ENCODE results near the gene THEM4.

THEM4 gene

GRCh38 chr1:151825751-151826660, 83.3 kb downstream of the THEM4 start:
- H3K36me3 ChIP-seq (ENCODE audit: insufficient read depth, low read length) = no peaks in the 10 kb centered on the region
- H3K9ac ChIP-seq (ENCODE audit: low read depth, low read length) = no peak overlapping the region
- H3K4me1 ChIP-seq (ENCODE audit: insufficient read depth, low read length) = peaks cover 41% of the 10 kb centered on the region
- no peaks in the 10 kb centered on the region for H3K9me3 ChIP-seq (ENCODE audit: control insufficient read depth, insufficient read depth, low read length)

- Histone ChIP-seq H3K9me3 (ENCODE audit: control insufficient read depth, insufficient read depth, low read length) (no peaks in the 10 kb centered on the region), H3K9ac (ENCODE audit: low read depth, low read length) (no peak overlapping the region), H3K4me1 (ENCODE audit: insufficient read depth, low read length) (peaks cover 36% of the 10 kb centered on the region), H3K36me3 (ENCODE audit: insufficient read depth, low read length) (no peaks in the 10 kb centered on the region)
Measured at GRCh38 chr1:151825204-151825603, 84.1 kb downstream of the THEM4 start.

Data from ES-I3 (cell line).